DND-41 (cell line): ENCODE results near the gene JARID2.

Source experiments
- CTCF ChIP-seq: IDR thresholded peaks from 2 replicates; pipeline ENCODE4 v1.5.1; 2012; ENCODE audit warnings: borderline replicate concordance, low read length, moderate library complexity, mild to moderate bottlenecking; ENCODE audit not compliant: poor library complexity, severe bottlenecking; ENCODE audit errors: extremely low read depth
- EZH2 ChIP-seq: IDR thresholded peaks from 3 replicates; pipeline ENCODE4 v1.6.1; 2012; ENCODE audit warnings: borderline replicate concordance, low read depth, mild to moderate bottlenecking, moderate library complexity, low read length, inconsistent platforms; ENCODE audit not compliant: severe bottlenecking

- no peak for TF ChIP-seq EZH2
- no peak for TF ChIP-seq CTCF
Observed at GRCh38 chr6:15503346-15503680, 257.4 kb downstream of the JARID2 start.
